Activated gamma-delta T cell treated with Interleukin-2 at 50 U/mL for 16 hours (primary cell): ENCODE results near the gene NBPF1.
"Not testable (repeated sequence)": the region's sequence is repeated elsewhere in the genome, so short reads cannot be mapped to it uniquely, and the experiment has no call there.

Experiments used
- DNase-seq: peaks from one replicate; pipeline ENCODE4 v3.0.0-alpha.2; 2020

The NBPF1 gene

GRCh38 chr1:16641159-16641975 lies 28.0 kb upstream of the NBPF1 start:
- peak; percentile 2 for DNase-seq

GRCh38 chr1:16639091-16640031 lies 26.0 kb upstream of the NBPF1 start:
- peak; percentile 3 for DNase-seq

GRCh38 chr1:16637941-16638778 lies 24.8 kb upstream of the NBPF1 start:
- peak; percentile 2 for DNase-seq

- DNase-seq = peak; percentile 3
These were observed 23.3 kb upstream of the NBPF1 start for GRCh38 chr1:16636551-16637195.

GRCh38 chr1:16635959-16636358 lies 22.6 kb upstream of the NBPF1 start:
- DNase-seq = peak; percentile 3

GRCh38 chr1:16633540-16634282 lies 20.3 kb upstream of the NBPF1 start:
- DNase-seq = peak; percentile 3

- peak; percentile 3 for DNase-seq
These were observed 18.9 kb upstream of the NBPF1 start for GRCh38 chr1:16632044-16632850.

- peak; percentile 14 for DNase-seq
These were observed 18.1 kb upstream of the NBPF1 start for GRCh38 chr1:16631248-16632043.

GRCh38 chr1:16630661-16631247 lies 17.4 kb upstream of the NBPF1 start:
- peak; percentile 4 for DNase-seq

GRCh38 chr1:16629916-16630530 lies 16.7 kb upstream of the NBPF1 start:
- peak; percentile 9 for DNase-seq

GRCh38 chr1:16628361-16629111 lies 15.2 kb upstream of the NBPF1 start:
- peak; percentile 3 for DNase-seq

GRCh38 chr1:16626409-16626983 lies 13.1 kb upstream of the NBPF1 start:
- DNase-seq = not testable (repeated sequence)

- no peak for DNase-seq
These were observed 12.4 kb upstream of the NBPF1 start for GRCh38 chr1:16625497-16626408.

GRCh38 chr1:16623812-16624719 lies 10.7 kb upstream of the NBPF1 start:
- not testable (repeated sequence) for DNase-seq

GRCh38 chr1:16623337-16623736 lies 10.0 kb upstream of the NBPF1 start:
- DNase-seq = not testable (repeated sequence)
